ENCODE data around the gene MAML3.

DNA sequence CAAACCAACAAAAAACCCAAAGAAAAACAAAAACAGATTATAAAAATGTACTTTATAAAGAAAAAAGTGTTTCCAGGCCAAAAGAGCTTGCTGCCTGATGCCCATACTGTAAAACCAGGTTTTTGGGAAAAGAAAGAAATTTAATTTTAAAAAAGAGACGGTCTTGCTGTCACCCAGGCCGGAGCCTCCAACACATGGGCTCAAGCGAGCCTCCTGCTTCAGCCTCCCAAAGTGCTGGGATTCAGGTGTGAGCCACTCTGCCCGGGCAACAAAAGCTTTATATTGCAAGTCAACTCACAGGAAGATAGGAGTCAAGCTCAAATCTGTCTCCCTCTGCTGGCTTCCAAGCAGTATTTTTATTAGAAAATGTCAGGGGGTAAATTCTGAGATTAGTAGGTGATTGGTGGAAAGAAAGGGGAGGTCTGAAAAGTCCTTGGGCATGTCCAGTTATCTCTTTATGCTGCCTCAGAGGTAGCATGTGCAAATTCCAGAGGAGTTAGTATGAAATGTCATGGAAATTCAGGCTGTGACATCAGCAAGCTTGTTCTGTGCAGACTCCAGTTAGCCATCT, 449.0 kb downstream of the MAML3 start:
- TF ChIP-seq GATA2 (IDR thresholded peaks at IDR 0.05; ENCODE audit: low read depth, low read length): no peak
- no peak for TF ChIP-seq GATA3 (IDR thresholded peaks at IDR 0.05; ENCODE audit: low read depth, low read length)
